Testis (tissue), 3 donors: ENCODE measurements around the gene STAP2. TPM values are rescaled to one million over a fixed set of nuclear protein-coding genes. Genes with fewer than 3 reads are reported as not detected.

Experiments
- DNase-seq: peaks from one replicate; pipeline ENCODE4 v3.0.0-alpha.2; 2019
- H3K27ac ChIP-seq, 2 donors: fragments of 200-600 bp; sonication (generic); one replicate each; pipeline ENCODE4 v1.5.1; 2019
- H3K27me3 ChIP-seq: fragments of 200-600 bp; sonication (generic); one replicate; pipeline ENCODE4 v1.5.1; 2019
- H3K36me3 ChIP-seq: fragments of 200-600 bp; sonication (generic); one replicate; pipeline ENCODE4 v1.5.1; 2017; ENCODE audit warnings: low read depth; ENCODE audit errors: missing control alignments
- H3K4me1 ChIP-seq: fragments of 200-600 bp; sonication (generic); one replicate; pipeline ENCODE4 v1.5.1; 2019
- H3K4me3 ChIP-seq, 2 donors: fragments of 200-600 bp; sonication (generic); one replicate each; pipeline ENCODE4 v1.5.1; 2017 to 2019
- H3K9me3 ChIP-seq: fragments of 200-600 bp; sonication (generic); one replicate; pipeline ENCODE4 v1.5.1; 2017
- POLR2A ChIP-seq: fragments of 450-650 bp; IDR thresholded peaks from one replicate; pipeline ENCODE4 v1.6.1; 2017; ENCODE audit warnings: antibody characterized with exemption, mild to moderate bottlenecking, moderate library complexity
- WGBS, 2 donors: methylation state at CpG; one replicate each; pipeline ENCODE4 v1.1.5; 2018; 5-methylcytosine and 5-hydroxymethylcytosine counted together
- intact Hi-C: fragments of 100-400 bp; cut with DNase I; formaldehyde crosslinking; loops from one replicate; pipeline ENCODE4 v1.15.1; 2023; ENCODE audit warnings: low total_unique reads
- polyA plus RNA-seq: library from polyadenylated mRNA; stranded (reverse); fragments of 350-450 nt; fragmentation: Illumina TruSeq; extraction: RNeasy Lipid Tissue Mini Kit (QIAGEN cat#74804); gene quantifications from one replicate; pipeline ENCODE4 v1.2.3, GENCODE V29; 2014; ENCODE audit warnings: low read depth, low replicate concordance; ENCODE audit not compliant: insufficient read depth
- total RNA-seq, 2 donors: library from RNA; depleted of rRNA; stranded (reverse); fragments of >200 nt; gene quantifications; one replicate each; pipeline ENCODE4 v1.2.3, GENCODE V29; 2016
- TF ChIP-seq, protein P1 (sequence below), 3 experiments: fragments of 450-650 bp in 2 of 3; fragments of 200-600 bp in 1 of 3; sonication (generic) in 1 of 3; IDR thresholded peaks; one replicate each; pipeline ENCODE4 v1.5.1; 2016 to 2019; ENCODE audit warnings: antibody characterized with exemption in 3 of 3, mild to moderate bottlenecking in 2 of 3, moderate library complexity in 1 of 3

STAP2 gene
- total and polyA plus RNA-seq, 3 donors from 2014 or later: 5.3 to 6.4 (median 6.2) TPM

DNA sequence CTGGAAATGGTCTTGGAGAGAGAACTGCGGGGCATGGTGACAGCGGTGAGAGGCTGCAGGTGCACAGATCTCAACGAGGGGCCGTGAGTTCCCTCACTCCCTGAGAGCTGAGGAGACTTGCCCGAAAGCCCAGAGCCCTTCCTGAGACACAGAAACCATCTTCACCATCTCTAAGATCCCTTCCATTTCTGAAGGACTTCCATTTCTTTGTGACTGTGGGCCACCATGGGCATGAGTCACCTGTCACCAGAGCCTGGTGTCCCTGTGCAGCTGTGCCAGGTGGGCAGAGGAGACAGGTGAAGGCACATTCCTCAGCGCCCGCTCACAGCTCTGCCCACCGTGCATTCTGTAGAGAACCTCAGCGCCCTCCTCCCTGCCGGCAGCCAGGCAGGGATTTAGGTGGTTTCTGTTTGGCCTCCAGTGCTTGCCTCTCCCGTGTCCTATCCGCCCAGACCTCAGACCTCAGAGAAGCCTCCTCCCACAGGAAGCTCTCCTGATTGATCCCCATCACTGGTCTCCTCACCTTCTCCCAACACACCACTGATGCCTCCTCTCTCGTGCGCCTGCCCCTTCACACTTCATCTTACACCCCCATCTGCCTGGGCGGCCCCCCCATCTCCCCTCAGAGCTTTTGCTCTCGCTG is 37.5 kb upstream of the STAP2 start:
- Histone ChIP-seq H3K4me3 (no peak overlapping the region), H3K27me3 (no peaks in the 10 kb centered on the region), H3K9me3 (no peaks in the 10 kb centered on the region), H3K27ac (no peak overlapping the region), H3K4me1 (peaks cover 55% of the 10 kb centered on the region), H3K36me3 (no peaks in the 10 kb centered on the region)
- WGBS, 2 donors: 81 to 82% methylated on average over 16 of the region's 16 CpGs
- no peak for DNase-seq
- intact Hi-C loops: no loop called here
- no peak for TF ChIP-seq POLR2A
- TF ChIP-seq, protein P1, sequence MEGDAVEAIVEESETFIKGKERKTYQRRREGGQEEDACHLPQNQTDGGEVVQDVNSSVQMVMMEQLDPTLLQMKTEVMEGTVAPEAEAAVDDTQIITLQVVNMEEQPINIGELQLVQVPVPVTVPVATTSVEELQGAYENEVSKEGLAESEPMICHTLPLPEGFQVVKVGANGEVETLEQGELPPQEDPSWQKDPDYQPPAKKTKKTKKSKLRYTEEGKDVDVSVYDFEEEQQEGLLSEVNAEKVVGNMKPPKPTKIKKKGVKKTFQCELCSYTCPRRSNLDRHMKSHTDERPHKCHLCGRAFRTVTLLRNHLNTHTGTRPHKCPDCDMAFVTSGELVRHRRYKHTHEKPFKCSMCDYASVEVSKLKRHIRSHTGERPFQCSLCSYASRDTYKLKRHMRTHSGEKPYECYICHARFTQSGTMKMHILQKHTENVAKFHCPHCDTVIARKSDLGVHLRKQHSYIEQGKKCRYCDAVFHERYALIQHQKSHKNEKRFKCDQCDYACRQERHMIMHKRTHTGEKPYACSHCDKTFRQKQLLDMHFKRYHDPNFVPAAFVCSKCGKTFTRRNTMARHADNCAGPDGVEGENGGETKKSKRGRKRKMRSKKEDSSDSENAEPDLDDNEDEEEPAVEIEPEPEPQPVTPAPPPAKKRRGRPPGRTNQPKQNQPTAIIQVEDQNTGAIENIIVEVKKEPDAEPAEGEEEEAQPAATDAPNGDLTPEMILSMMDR (IDR thresholded peaks at IDR 0.05): no peak

DNA sequence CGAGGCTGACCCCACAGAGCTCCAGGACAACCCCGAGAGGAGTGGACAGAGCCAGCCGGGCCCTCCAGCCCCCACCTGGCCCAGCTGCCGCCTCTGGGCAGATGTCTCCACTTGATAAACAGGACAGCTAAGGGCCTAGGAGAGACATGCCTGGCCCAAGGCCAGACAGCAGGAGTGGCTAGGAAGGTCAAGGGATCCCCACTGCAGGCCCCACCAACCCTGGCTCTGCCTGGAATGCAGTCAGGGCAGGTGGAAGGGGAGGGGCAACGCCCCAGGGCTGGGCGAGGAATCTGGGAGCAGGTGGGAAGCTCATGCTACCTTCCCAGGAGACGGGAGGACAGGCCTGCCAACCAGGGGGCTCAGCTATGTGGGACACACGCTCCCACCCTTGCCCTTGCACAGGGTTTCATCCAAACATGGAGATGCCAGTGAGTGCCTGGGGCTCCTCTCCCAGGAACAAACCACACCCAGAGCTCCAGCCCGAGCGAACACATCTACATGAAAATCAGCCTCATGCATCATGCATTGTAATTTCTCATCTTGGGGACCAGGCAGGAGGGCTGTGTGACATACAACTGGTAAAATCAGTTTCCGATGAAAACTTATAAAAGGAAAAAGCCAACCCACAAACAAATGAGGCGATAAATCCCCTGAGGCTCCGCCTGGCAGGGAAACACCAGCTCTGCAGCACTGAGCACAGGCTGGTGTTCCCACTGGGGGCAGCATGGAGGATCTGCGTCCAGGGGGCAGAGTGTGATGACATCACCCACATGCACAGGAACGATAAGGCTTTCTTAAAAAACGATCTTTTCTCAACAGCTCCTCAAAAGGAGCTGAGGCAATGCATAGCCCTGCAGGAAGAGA is 36.8 kb upstream of the STAP2 start:
- Histone ChIP-seq H3K9me3 (no peaks in the 10 kb centered on the region), H3K36me3 (no peaks in the 10 kb centered on the region), H3K4me3 (no peak overlapping the region), H3K27ac (peak overlapping the region; percentile 9 to 73), H3K27me3 (no peaks in the 10 kb centered on the region), H3K4me1 (peaks cover 61% of the 10 kb centered on the region)
- intact Hi-C loops: no loop called here
- DNase-seq: no peak
- 56 to 57% methylated on average over 13 to 16 of the region's 16 CpGs for WGBS, 2 donors
- TF ChIP-seq POLR2A: no peak
- TF ChIP-seq, protein P1 (IDR thresholded peaks at IDR 0.05): peak in 1 of 3 experiments; percentile 12

DNA sequence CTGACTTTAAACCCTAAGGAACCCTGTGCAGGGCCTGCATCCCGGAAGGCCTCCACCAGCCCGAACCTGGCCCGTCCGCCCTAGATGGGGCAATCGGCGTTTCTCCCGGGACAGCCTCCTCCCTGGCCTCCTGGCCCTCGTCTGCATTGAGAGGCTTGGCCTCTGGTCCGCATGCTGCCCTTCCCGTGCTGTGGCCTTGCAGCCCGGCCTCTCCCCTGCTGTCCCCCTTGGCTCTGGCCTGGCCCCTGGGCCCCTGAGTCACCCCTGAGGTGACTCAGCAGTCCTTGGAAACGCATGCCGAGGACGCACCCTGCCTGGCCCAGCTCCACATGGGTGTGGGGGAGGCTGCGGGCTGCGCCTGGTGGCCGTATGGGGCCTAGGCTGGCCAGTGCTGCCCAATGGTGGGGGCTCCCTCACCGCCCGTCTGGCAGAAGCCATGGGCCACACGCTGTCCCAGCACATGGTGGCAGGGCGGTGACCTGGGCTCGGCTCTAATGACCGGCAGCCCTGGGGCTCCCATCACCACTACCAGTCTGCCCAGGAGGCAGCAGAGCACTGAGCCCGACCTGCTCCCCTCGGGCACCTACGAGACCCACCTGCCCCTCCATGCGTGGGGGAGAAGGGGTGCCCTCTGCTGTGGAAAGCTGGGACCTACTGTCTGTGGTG is 36.0 kb upstream of the STAP2 start:
- DNase-seq: peak; percentile 50
- H3K36me3 ChIP-seq: no peaks in the 10 kb centered on the region
- H3K4me1 ChIP-seq: peaks cover 61% of the 10 kb centered on the region
- no peak for TF ChIP-seq POLR2A
- TF ChIP-seq, protein P1 (IDR thresholded peaks at IDR 0.05): no peak
- peak overlapping the region; percentile 9 to 73 for H3K27ac ChIP-seq
- no peak overlapping the region for H3K4me3 ChIP-seq
- H3K27me3 ChIP-seq: no peaks in the 10 kb centered on the region
- WGBS, 2 donors: 33 to 51% methylated on average over 11 to 25 of the region's 27 CpGs
- intact Hi-C loops: no loop called here
- no peaks in the 10 kb centered on the region for H3K9me3 ChIP-seq

DNA sequence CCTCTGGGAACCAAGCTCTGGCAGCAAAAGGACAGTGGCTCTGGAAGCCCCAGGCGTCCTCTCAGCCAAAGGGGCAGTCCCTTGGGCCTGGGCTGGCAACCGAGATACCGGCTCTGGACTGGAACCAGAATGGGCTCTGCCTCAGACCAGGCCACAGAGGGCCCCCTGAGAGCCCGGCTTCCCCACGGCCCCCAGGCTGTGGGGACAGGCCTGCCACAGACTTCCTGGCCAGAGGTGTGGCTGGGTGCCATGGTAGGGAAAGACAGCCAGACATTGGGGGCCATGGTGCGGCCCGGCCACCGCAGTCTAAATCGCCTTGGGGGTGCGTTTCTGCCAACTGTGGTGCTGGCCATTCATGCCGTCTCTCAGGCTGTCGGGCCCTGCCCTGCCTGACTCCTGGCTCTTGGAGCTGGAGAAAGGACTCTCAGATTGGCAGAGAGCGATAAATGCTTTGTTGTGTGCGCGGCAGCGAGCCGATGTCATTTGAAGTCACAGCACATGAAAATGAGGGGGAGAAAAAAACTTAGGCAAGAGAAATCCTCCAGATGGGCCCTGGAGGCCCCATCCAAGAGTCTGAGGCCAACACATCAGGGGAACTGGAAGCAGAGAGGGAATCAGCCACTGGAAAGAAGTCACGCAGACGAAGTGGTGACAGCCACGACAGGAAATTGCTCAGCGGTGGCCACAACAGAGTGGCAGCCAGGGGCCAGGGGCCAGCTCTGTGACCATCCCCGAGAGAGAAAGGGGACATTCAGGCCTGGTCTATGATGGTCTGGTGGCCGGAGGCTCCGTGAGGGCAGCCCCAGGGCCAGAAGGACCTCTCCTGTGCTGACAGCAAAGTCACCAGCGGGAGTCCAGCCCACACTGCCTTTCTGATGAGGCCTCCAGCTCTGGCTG is 35.2 kb upstream of the STAP2 start:
- peak overlapping the region; percentile 9 to 73 for H3K27ac ChIP-seq
- 65 to 69% methylated on average over 9 to 24 of the region's 25 CpGs for WGBS, 2 donors
- TF ChIP-seq, protein P1 (IDR thresholded peaks at IDR 0.05): no peak
- TF ChIP-seq POLR2A: no peak
- intact Hi-C loops: no loop called here
- H3K27me3 ChIP-seq: no peaks in the 10 kb centered on the region
- H3K9me3 ChIP-seq: no peaks in the 10 kb centered on the region
- H3K36me3 ChIP-seq: no peaks in the 10 kb centered on the region
- peaks cover 69% of the 10 kb centered on the region for H3K4me1 ChIP-seq
- DNase-seq: no peak
- H3K4me3 ChIP-seq: no peak overlapping the region
